Ascending aorta (tissue), 2 donors: ENCODE measurements around the gene CEP295NL. TPM values are rescaled to one million over a fixed set of nuclear protein-coding genes. Genes with fewer than 3 reads are reported as not detected.
"Not testable (repeated sequence)": the region's sequence is repeated elsewhere in the genome, so short reads cannot be mapped to it uniquely, and the experiment has no call there.

ENCODE experiments used
- DNase-seq, 2 donors: peaks; one replicate each; pipeline ENCODE4 v3.0.0-alpha.2; 2019; ENCODE audit warnings: low spot score in 2 of 2
- H3K27ac ChIP-seq, 2 donors: fragments of 200-600 bp; sonication (generic); one replicate each; pipeline ENCODE4 v1.5.1; 2016 to 2017; ENCODE audit warnings: mild to moderate bottlenecking in 1 of 2
- H3K27me3 ChIP-seq: fragments of 200-600 bp; sonication (generic); one replicate; pipeline ENCODE4 v1.5.1; 2017
- H3K36me3 ChIP-seq, 2 donors: fragments of 200-600 bp; sonication (generic); one replicate each; pipeline ENCODE4 v1.5.1; 2016
- H3K4me1 ChIP-seq, 2 donors: fragments of 200-600 bp; sonication (generic); one replicate each; pipeline ENCODE4 v1.5.1; 2016 to 2017; ENCODE audit warnings: mild to moderate bottlenecking in 1 of 2
- H3K4me3 ChIP-seq, 2 donors: fragments of 200-600 bp; sonication (generic); one replicate each; pipeline ENCODE4 v1.5.1; 2016 to 2017; ENCODE audit warnings: mild to moderate bottlenecking in 1 of 2
- H3K9me3 ChIP-seq, 2 donors: fragments of 200-600 bp; sonication (generic); one replicate each; pipeline ENCODE4 v1.5.1; 2016
- CTCF ChIP-seq, 3 experiments: fragments of 200-600 bp in 2 of 3; fragments of 450-650 bp in 1 of 3; sonication (generic) in 2 of 3; IDR thresholded peaks; one replicate each; pipeline ENCODE4 v1.5.1; 2016 to 2019; ENCODE audit warnings: antibody characterized with exemption in 3 of 3, mild to moderate bottlenecking in 1 of 3, moderate library complexity in 1 of 3
- intact Hi-C: fragments of 100-400 bp; cut with DNase I; formaldehyde crosslinking; loops from one replicate; pipeline ENCODE4 v1.15.1; 2023
- total RNA-seq: library from RNA; depleted of rRNA; stranded (reverse); fragments of >200 nt; gene quantifications from one replicate; pipeline ENCODE4 v1.1.0, GENCODE V29; 2016

Gene CEP295NL
- total RNA-seq, 1 donor from 2014 or later, result 10.7 TPM

GRCh38 chr17:78913115-78913514, 10.1 kb upstream of the CEP295NL start:
- no peak for DNase-seq
- Histone ChIP-seq H3K4me3 (no peak overlapping the region), H3K9me3 (no peaks in the 10 kb centered on the region), H3K4me1 (peaks cover 0 to 45% of the 10 kb centered on the region in 2 donors), H3K27ac (no peak overlapping the region), H3K27me3 (no peaks in the 10 kb centered on the region), H3K36me3 (peaks cover 0 to 3% of the 10 kb centered on the region in 2 donors)
- intact Hi-C loops, result no loop called here
- no peak for TF ChIP-seq CTCF (IDR thresholded peaks at IDR 0.05)

GRCh38 chr17:78912082-78912481, 9.1 kb upstream of the CEP295NL start:
- DNase-seq, result no peak
- H3K4me1 ChIP-seq, result peaks cover 0 to 37% of the 10 kb centered on the region in 2 donors
- no peak overlapping the region for H3K4me3 ChIP-seq
- TF ChIP-seq CTCF (IDR thresholded peaks at IDR 0.05), result no peak
- peak overlapping the region; percentile 38 to 51 for H3K27ac ChIP-seq
- peaks cover 0 to 5% of the 10 kb centered on the region in 2 donors for H3K36me3 ChIP-seq
- no peaks in the 10 kb centered on the region for H3K9me3 ChIP-seq
- H3K27me3 ChIP-seq, result no peaks in the 10 kb centered on the region
- intact Hi-C loops, result no loop called here

GRCh38 chr17:78911543-78911942, 8.5 kb upstream of the CEP295NL start:
- intact Hi-C loops, DNase-seq, H3K27me3 ChIP-seq, H3K36me3 ChIP-seq, H3K4me3 ChIP-seq, H3K9me3 ChIP-seq: not testable (repeated sequence)
- H3K4me1 ChIP-seq, result peaks cover 0 to 34% of the 10 kb centered on the region in 2 donors
- peak overlapping the region in 1 of 2 donors; percentile 38 for H3K27ac ChIP-seq

GRCh38 chr17:78910497-78911284, 7.7 kb upstream of the CEP295NL start:
- no peak for TF ChIP-seq CTCF (IDR thresholded peaks at IDR 0.05)
- DNase-seq, result peak in 1 of 2 donors; percentile 24
- Histone ChIP-seq H3K4me3 (no peak overlapping the region), H3K36me3 (peaks cover 0 to 5% of the 10 kb centered on the region in 2 donors), H3K4me1 (peaks cover 0 to 26% of the 10 kb centered on the region in 2 donors), H3K9me3 (no peaks in the 10 kb centered on the region), H3K27me3 (no peaks in the 10 kb centered on the region), H3K27ac (peak overlapping the region; percentile 2 to 38)
- intact Hi-C loops, result no loop called here

GRCh38 chr17:78908426-78908825, 5.4 kb upstream of the CEP295NL start:
- Histone ChIP-seq H3K4me1 (peaks cover 0 to 13% of the 10 kb centered on the region in 2 donors), H3K27ac (no peak overlapping the region), H3K27me3 (no peaks in the 10 kb centered on the region), H3K4me3 (no peak overlapping the region), H3K9me3 (no peaks in the 10 kb centered on the region), H3K36me3 (peaks cover 5 to 7% of the 10 kb centered on the region in 2 donors)
- intact Hi-C loops, result loop anchor here (5.0 kb wide), 1 partner anchor 59 kb away; no protein-coding TSS in a partner anchor
- no peak for TF ChIP-seq CTCF (IDR thresholded peaks at IDR 0.05)
- DNase-seq, result no peak

GRCh38 chr17:78905541-78905940, 2.5 kb upstream of the CEP295NL start:
- no peak for TF ChIP-seq CTCF (IDR thresholded peaks at IDR 0.05)
- Histone ChIP-seq H3K4me3 (no peak overlapping the region), H3K36me3 (peaks cover 17 to 23% of the 10 kb centered on the region in 2 donors), H3K4me1 (peaks cover 0 to 6% of the 10 kb centered on the region in 2 donors), H3K9me3 (no peaks in the 10 kb centered on the region), H3K27me3 (no peaks in the 10 kb centered on the region), H3K27ac (no peak overlapping the region)
- intact Hi-C loops, result loop anchor here (5.0 kb wide), 1 partner anchor 62 kb away; no protein-coding TSS in a partner anchor
- no peak for DNase-seq
